Astrocyte (in vitro differentiated cells and primary cell): Measurements from ENCODE around the gene YJEFN3. TPM values are rescaled to one million over a fixed set of nuclear protein-coding genes. Genes with fewer than 3 reads are reported as not detected.

Experiments
- DNase-seq: peaks from one replicate; pipeline ENCODE4 v3.0.0-alpha.2; 2010; ENCODE audit warnings: low read depth
- FAIRE-seq: peaks from 2 replicates; lab custom pipeline; 2011; peaks lifted over from hg19 to GRCh38; lab: Jason Lieb, UNC
- H2AFZ ChIP-seq: 2 replicates; pipeline ENCODE4 v1.6.0; 2012; ENCODE audit warnings: low read depth, low read length, inconsistent platforms
- H3K27ac ChIP-seq: 2 replicates; pipeline ENCODE4 v1.5.1; 2011; ENCODE audit warnings: low read depth, low read length, inconsistent platforms
- H3K27me3 ChIP-seq: 2 replicates; pipeline ENCODE4 v1.6.0; 2011; ENCODE audit warnings: low read length, inconsistent platforms; ENCODE audit not compliant: insufficient read depth
- H3K36me3 ChIP-seq: 2 replicates; pipeline ENCODE4 v1.5.1; 2011; ENCODE audit warnings: low read length, inconsistent platforms; ENCODE audit not compliant: insufficient read depth
- H3K4me1 ChIP-seq: 2 replicates; pipeline ENCODE4 v1.5.1; 2011; ENCODE audit warnings: low read length, inconsistent platforms; ENCODE audit not compliant: insufficient read depth
- H3K4me2 ChIP-seq: 2 replicates; pipeline ENCODE4 v1.6.0; 2012; ENCODE audit warnings: low read length, inconsistent platforms
- H3K4me3 ChIP-seq: 2 replicates; pipeline ENCODE4 v1.5.1; 2011; ENCODE audit warnings: low read depth, mild to moderate bottlenecking, low read length, inconsistent platforms; ENCODE audit not compliant: insufficient read depth
- H3K79me2 ChIP-seq: 2 replicates; pipeline ENCODE4 v1.6.0; 2012; ENCODE audit warnings: mild to moderate bottlenecking, low read length, inconsistent platforms; ENCODE audit not compliant: insufficient read depth
- H3K9ac ChIP-seq: 2 replicates; pipeline ENCODE4 v1.6.0; 2012; ENCODE audit warnings: mild to moderate bottlenecking, low read length, inconsistent platforms
- H3K9me3 ChIP-seq: 2 replicates; pipeline ENCODE4 v1.5.1; 2012; ENCODE audit warnings: low read depth, mild to moderate bottlenecking, low read length, inconsistent platforms; ENCODE audit not compliant: insufficient read depth
- H4K20me1 ChIP-seq: 2 replicates; pipeline ENCODE4 v1.6.0; 2012; ENCODE audit warnings: low read length, inconsistent platforms; ENCODE audit not compliant: insufficient read depth
- H3K27ac Mint-ChIP-seq: one replicate; pipeline ENCODE4 v1.8.0; 2021; ENCODE audit warnings: mild to moderate bottlenecking, mixed read lengths; ENCODE audit not compliant: unreplicated experiment
- H3K27me3 Mint-ChIP-seq: one replicate; pipeline ENCODE4 v1.8.0; 2021; ENCODE audit warnings: low read depth, mixed read lengths; ENCODE audit not compliant: unreplicated experiment
- H3K36me3 Mint-ChIP-seq: one replicate; pipeline ENCODE4 v1.8.0; 2021; ENCODE audit warnings: low read depth, mixed read lengths; ENCODE audit not compliant: unreplicated experiment
- H3K4me1 Mint-ChIP-seq: one replicate; pipeline ENCODE4 v1.8.0; 2021; ENCODE audit warnings: low read depth, mixed read lengths; ENCODE audit not compliant: unreplicated experiment
- H3K4me3 Mint-ChIP-seq: one replicate; pipeline ENCODE4 v1.8.0; 2021; ENCODE audit warnings: mild to moderate bottlenecking, moderate library complexity, mixed read lengths; ENCODE audit not compliant: unreplicated experiment
- H3K9me3 Mint-ChIP-seq: one replicate; pipeline ENCODE4 v1.8.0; 2021; ENCODE audit warnings: mild to moderate bottlenecking, mixed read lengths; ENCODE audit not compliant: unreplicated experiment
- CTCF ChIP-seq: IDR thresholded peaks from 2 replicates; pipeline ENCODE4 v1.5.1; 2011; ENCODE audit warnings: low read depth, mild to moderate bottlenecking, inconsistent platforms, low read length, moderate library complexity; ENCODE audit not compliant: insufficient read depth
- EZH2 ChIP-seq: IDR thresholded peaks from 2 replicates; pipeline ENCODE4 v1.6.1; 2012; ENCODE audit warnings: mild to moderate bottlenecking, low read length, inconsistent platforms; ENCODE audit not compliant: insufficient read depth
- total RNA-seq: library from RNA; stranded (reverse); gene quantifications from 2 replicates; pipeline ENCODE4 v1.2.1, GENCODE V29; 2021

Gene YJEFN3
- total RNA-seq, 1 donor from 2014 or later: 9.8 TPM

- Mint-ChIP-seq H3K9me3 (no peaks in the 10 kb centered on the region), H3K27me3 (peaks cover 9% of the 10 kb centered on the region), H3K4me1 (no peaks in the 10 kb centered on the region), H3K27ac (no peak overlapping the region), H3K36me3 (no peaks in the 10 kb centered on the region), H3K4me3 (no peak overlapping the region)
- Histone ChIP-seq H3K4me2 (no peak overlapping the region), H3K9me3 (no peaks in the 10 kb centered on the region), H3K27me3 (no peaks in the 10 kb centered on the region), H3K4me1 (no peaks in the 10 kb centered on the region), H3K27ac (no peak overlapping the region), H3K9ac (no peak overlapping the region), H4K20me1 (no peaks in the 10 kb centered on the region), H2AFZ (no peak overlapping the region), H3K36me3 (no peaks in the 10 kb centered on the region), H3K4me3 (no peak overlapping the region), H3K79me2 (no peaks in the 10 kb centered on the region)
- FAIRE-seq (no peak), DNase-seq (no peak)
- TF ChIP-seq EZH2 (no peak), CTCF (no peak)
These were observed 52.7 kb downstream of the YJEFN3 start for GRCh38 chr19:19581391-19581790.

GRCh38 chr19:19582471-19582870 is 53.8 kb downstream of the YJEFN3 start:
- Histone ChIP-seq H3K27me3 (no peaks in the 10 kb centered on the region), H3K9me3 (no peaks in the 10 kb centered on the region), H3K79me2 (no peaks in the 10 kb centered on the region), H3K4me2 (no peak overlapping the region), H3K27ac (no peak overlapping the region), H3K9ac (no peak overlapping the region), H2AFZ (no peak overlapping the region), H3K4me3 (no peak overlapping the region), H3K4me1 (no peaks in the 10 kb centered on the region), H3K36me3 (no peaks in the 10 kb centered on the region), H4K20me1 (no peaks in the 10 kb centered on the region)
- H3K9me3 Mint-ChIP-seq: no peaks in the 10 kb centered on the region
- H3K27me3 Mint-ChIP-seq: peaks cover 9% of the 10 kb centered on the region
- no peaks in the 10 kb centered on the region for H3K4me1 Mint-ChIP-seq
- no peak for FAIRE-seq
- no peak overlapping the region for H3K4me3 Mint-ChIP-seq
- TF ChIP-seq CTCF (no peak), EZH2 (no peak)
- DNase-seq: no peak
- no peaks in the 10 kb centered on the region for H3K36me3 Mint-ChIP-seq
- H3K27ac Mint-ChIP-seq: no peak overlapping the region

- Mint-ChIP-seq H3K4me3 (no peak overlapping the region), H3K27ac (no peak overlapping the region), H3K36me3 (no peaks in the 10 kb centered on the region), H3K27me3 (peaks cover 9% of the 10 kb centered on the region), H3K9me3 (no peaks in the 10 kb centered on the region), H3K4me1 (no peaks in the 10 kb centered on the region)
- Histone ChIP-seq H3K9ac (no peak overlapping the region), H3K27me3 (no peaks in the 10 kb centered on the region), H2AFZ (no peak overlapping the region), H3K4me3 (no peak overlapping the region), H3K36me3 (no peaks in the 10 kb centered on the region), H3K4me1 (no peaks in the 10 kb centered on the region), H3K9me3 (no peaks in the 10 kb centered on the region), H3K27ac (no peak overlapping the region), H3K4me2 (no peak overlapping the region), H4K20me1 (no peaks in the 10 kb centered on the region), H3K79me2 (no peaks in the 10 kb centered on the region)
- no peak for DNase-seq
- TF ChIP-seq EZH2: no peak
- no peak for TF ChIP-seq CTCF
- no peak for FAIRE-seq
These were observed 55.6 kb downstream of the YJEFN3 start for GRCh38 chr19:19584356-19584755.

Other genes with a start within 250 kb of the YJEFN3 start
- gene SUGP1, start 208.4 kb upstream of the YJEFN3 start, total RNA-seq: 48.5 and 59.1 TPM in 2 replicates
- 36.8 and 37.0 TPM in 2 replicates for gene MAU2, start 208.1 kb upstream of the YJEFN3 start, total RNA-seq
- gene GATAD2A, start 123.2 kb upstream of the YJEFN3 start, total RNA-seq: 143 and 163 TPM in 2 replicates
- gene TSSK6, start 13.4 kb upstream of the YJEFN3 start, total RNA-seq: 1.8 TPM in 2 replicates
- 311 and 347 TPM in 2 replicates for gene NDUFA13, start 12.7 kb upstream of the YJEFN3 start, total RNA-seq
- gene CILP2, start 9.4 kb downstream of the YJEFN3 start, total RNA-seq: 3.9 and 6.0 TPM in 2 replicates
- 0.75 and 0.93 TPM in 2 replicates for gene PBX4, start 89.8 kb downstream of the YJEFN3 start, total RNA-seq
- 16.7 and 20.1 TPM in 2 replicates for gene LPAR2, start 99.3 kb downstream of the YJEFN3 start, total RNA-seq
- 30.7 and 32.4 TPM in 2 replicates for gene GMIP, start 114.7 kb downstream of the YJEFN3 start, total RNA-seq
- gene ATP13A1, start 134.8 kb downstream of the YJEFN3 start, total RNA-seq: 65.2 and 71.7 TPM in 2 replicates
- gene ZNF101, start 139.9 kb downstream of the YJEFN3 start, total RNA-seq: 8.9 and 9.3 TPM in 2 replicates
- 3.2 and 4.4 TPM in 2 replicates for gene ZNF14, start 204.2 kb downstream of the YJEFN3 start, total RNA-seq